ENCODE data around the gene TIA1.
A peak's percentile ranks its signal among the peaks of the same experiment; 100 is the strongest.
"Not testable (repeated sequence)": the region's sequence is repeated elsewhere in the genome, so short reads cannot be mapped to it uniquely, and the experiment has no call there.

Gene TIA1

DNA sequence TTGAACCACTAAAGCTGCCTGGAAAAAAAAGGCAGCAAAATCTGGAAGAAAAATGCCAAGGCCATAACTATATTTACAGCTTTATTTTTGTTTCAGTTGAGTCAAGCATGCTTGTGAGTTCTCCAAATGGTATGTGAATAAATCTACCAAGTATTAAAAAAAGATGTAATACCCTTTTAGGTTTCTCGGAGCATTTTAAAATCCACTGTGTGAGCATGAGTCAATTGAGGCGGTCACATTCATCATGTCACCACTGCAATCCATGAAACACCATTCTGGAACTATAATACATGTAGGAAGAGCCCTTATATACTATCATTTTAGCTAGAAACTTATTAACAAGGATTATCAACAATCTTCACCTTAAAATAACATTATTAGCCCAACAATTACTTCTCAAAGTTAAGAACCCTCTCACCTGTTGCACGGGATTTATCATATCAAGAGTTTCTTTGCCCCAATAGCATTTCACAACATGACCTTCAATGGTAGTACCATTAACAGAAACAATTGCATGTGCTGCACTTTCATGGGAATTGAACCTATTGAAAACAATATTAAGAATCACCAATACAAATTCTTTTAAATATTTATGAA is 33.4 kb downstream of the TIA1 start:
- DNase-seq (ENCODE audit: low spot score), result no peak

- DNase-seq (ENCODE audit: low spot score), result no peak
These were observed 34.1 kb downstream of the TIA1 start for GRCh38 chr2:70214365-70214764.

DNA sequence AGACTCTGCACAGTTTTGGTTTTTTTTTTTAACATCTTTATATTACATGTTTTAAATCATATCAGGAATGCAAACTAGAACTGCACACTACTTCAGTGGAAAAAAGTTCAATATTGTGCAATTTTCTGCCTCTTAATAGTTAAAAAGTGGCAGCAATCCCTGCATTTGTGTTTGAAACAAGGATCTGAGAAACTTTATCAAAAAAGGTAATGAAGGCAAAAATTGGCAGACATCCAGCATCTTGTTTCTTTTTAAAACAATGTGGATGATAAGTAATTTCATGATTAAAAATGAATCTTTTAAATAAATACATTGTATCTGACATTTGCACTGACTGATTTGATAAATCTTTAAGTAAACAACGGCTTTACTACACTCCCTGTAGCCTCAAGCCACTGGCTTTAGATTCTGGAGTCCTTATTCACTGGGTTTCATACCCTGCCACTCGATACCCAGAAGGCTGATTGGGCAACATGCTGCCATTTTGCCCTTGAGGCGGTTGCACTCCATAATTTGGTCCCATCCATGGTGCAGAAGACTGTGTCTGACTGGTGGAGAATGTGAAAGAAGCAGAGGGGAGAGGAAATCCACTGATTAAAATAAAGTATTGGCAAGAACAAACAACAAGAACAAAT is 36.0 kb downstream of the TIA1 start:
- no peak for DNase-seq (ENCODE audit: low spot score)

GRCh38 chr2:70211595-70211994 is 36.8 kb downstream of the TIA1 start:
- no peak for DNase-seq (ENCODE audit: low spot score)

- no peak for DNase-seq (ENCODE audit: low spot score)
These were observed 44.0 kb downstream of the TIA1 start for GRCh38 chr2:70204452-70204851.

DNA sequence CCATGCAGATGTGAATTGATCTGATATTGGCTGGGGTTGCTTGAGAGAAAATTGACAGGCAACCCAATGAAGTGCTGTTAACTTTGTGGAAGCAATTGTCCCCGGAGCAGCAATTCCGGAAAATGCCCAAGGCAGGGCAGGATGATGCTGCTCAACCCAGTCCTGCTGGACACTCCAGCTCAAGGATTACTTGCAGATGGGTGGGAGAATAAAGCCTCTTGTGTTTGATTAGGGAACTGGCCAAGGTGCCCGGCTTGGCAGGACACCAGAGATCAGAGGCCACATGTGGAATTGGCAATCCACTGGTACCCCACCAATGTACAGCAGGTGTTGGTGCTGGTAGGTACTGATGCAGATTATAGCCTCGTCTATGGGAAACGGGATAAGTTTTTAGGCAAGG is 45.3 kb downstream of the TIA1 start:
- DNase-seq (ENCODE audit: low spot score), result no peak

DNA sequence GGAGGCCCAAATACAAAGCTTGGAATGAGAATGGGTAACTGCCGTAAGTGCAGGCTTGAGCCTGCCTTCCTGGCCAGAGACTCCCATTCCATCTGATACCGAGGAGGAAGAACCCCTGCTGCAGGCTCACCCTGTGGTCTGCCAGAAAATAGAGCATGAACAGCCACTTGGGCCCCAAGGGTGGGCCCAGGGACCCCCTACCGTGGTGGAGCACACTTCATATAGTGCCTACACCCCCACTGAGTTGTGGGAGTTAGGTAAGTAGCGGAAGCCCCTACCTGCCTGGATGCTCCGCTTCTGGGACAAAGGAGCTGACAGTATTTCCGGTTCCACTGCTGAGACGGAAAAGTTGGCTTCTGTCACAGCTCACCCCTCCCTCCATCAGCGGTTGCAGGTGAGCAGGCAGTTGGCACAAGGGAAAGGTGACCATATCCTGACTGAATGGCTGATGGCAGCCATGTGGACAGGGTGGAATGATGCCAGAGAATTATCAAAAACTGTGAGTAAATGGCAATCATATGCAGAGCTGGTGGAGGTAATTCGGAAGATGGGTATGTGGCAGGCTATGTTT is 46.1 kb downstream of the TIA1 start:
- DNase-seq (ENCODE audit: low spot score), result no peak

DNA sequence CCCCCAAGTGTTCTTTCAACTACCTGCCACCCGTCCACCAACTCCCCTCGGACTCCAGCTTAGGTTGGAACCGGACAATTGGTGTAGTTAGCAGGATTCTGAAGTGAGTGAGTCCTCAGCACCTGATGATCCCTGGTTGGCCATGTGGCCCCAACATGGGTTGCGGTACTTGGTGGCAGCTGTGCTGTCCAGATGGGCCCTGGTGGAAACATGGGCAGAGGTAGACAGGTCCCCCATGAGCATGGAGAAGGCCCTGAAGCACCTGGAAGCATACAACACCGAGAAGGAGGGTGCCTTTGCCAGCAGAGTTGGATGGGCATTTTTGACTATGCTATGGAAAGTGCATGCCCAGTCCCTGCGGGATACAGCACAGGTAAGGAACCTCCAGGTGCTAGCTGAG is 46.6 kb downstream of the TIA1 start:
- DNase-seq (ENCODE audit: low spot score), result no peak

GRCh38 chr2:70201225-70201768 is 47.1 kb downstream of the TIA1 start:
- no peak for DNase-seq (ENCODE audit: low spot score)

DNA sequence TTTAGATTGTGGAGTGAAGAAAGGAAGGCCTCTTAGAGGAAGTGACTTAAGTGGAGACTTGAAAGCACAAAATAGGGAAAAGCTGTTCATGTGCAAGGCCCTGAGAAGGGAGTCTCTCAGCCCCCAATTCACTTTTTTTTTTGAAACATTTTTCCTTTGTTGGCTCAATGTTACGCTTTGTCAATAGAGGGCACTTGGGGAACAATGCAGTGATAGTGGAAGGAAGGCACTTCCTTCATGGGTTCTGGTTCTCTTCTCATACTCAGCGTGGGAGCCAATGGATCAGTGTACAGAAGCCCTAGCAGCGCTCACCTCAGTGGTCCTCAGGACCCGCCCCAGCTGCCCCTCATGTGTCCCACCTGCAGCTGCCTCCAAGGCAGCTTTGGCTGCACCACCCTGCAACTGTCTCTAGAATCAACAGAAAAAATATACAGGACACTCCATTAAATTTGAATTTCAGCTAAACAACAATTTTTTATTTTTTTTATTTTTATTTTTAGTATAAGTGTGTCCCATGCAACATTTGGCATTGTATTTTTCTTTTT is 49.0 kb downstream of the TIA1 start:
- DNase-seq (ENCODE audit: low spot score), result no peak

DNA sequence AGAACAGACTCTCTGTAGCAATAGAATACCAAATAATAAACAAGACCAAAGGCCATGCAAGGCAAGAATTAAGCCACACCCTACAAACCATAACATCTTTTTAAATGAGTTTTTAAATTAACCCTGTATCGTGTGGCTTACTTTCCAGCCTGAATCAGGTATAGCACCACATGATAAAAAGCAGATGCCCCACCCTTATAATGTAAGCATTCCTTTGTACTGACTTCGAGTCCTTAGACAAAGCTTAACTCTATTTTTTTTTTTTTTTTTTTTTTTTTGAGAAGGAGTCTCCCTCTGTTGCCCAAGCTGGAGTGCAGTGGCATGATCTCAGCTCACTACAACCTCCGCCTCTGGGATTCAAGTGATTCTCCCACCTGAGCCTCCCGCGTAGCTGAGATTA is 55.9 kb downstream of the TIA1 start:
- no peak for DNase-seq (ENCODE audit: low spot score)

- DNase-seq (ENCODE audit: low spot score), result no peak
These were observed 57.1 kb downstream of the TIA1 start for GRCh38 chr2:70191244-70191735.

- peak; percentile 93 for DNase-seq (ENCODE audit: low spot score)
These were observed 57.8 kb downstream of the TIA1 start, which contains the start of gene C2orf42 for GRCh38 chr2:70190418-70191243. Gene C2orf42 (minus strand): TSS chr2:70191019. CDS start chr2:70181985, 9,034 bp downstream.

DNA sequence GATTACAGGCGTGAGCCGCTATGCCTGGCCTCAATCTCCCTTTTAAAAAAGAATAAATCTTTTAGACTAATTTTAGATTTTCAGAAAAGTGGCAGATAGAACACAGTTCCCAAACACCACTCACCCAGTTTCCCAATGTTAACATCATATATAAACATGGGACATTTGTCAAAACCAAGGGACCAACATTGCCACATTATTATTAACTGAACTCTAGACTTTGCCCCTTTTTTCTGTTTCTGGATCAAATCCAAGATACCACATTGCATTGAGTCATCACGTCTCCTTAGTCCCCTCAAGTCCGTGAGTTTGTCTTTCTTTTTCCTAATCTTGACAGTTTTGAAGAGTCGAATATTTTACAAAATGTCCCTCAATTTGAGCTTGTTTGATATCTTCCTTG is 60.0 kb downstream of the TIA1 start:
- DNase-seq (ENCODE audit: low spot score), result peak; percentile 44

DNA sequence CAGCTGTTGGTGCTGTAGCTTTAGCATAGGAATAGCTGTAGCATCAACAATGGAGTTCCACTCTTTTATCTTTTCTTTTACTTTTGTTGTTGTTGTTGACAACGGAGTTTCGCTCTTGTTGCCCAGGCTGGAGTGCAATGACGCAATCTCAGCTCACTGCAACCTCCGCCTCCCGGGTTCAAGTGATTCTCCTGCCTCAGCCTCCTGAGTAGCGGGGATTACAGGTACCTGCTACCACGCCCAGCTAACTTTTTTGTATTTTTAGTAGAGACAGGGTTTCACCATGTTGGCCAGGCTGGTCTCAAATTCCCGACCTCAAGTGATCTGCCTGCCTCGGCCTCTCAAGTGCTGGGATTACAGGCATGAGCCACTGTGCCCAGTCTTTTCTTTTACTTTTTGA is 61.3 kb downstream of the TIA1 start:
- not testable (repeated sequence) for DNase-seq (ENCODE audit: low spot score)

DNA sequence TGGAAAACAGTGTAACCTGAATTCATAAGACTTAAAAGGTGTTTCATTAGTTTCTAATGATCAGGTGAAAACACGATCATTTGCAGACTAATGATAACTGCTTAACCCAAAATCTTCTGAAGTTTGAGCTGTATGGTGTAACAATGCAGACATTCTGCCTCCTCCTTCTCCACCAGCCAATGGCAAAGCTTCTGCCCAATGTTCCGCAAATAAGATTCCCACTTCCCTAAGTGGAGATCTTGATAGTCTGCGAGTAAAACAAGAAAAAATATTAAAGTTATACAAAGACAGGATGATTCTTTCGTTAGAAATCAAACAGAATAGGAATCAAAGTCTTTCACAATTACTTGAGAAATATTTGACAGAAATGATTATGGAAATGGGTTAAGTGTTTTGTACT is 65.7 kb downstream of the TIA1 start:
- no peak for DNase-seq (ENCODE audit: low spot score)

- no peak for DNase-seq (ENCODE audit: low spot score)
These were observed 67.0 kb downstream of the TIA1 start for GRCh38 chr2:70181363-70181956.

DNA sequence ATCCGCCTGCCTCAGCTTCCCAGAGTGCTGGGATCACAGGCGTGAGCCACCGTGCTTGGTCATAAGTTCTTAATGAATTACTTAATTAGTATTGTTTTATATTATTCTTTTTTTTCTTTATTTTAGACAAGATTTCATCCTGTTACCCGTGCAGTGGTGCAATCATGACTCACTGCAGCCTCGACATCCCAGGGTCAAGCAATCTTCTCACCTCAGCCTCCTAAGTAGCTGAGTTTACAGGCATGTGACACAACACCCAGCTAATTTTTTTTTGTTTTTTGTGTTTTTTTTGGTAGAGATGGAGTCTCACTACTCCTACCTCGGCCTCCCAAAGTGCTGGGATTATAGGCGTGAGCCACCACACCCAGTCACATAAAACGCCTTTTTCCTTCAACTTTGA is 74.9 kb downstream of the TIA1 start:
- no peak for DNase-seq (ENCODE audit: low spot score)

- not testable (repeated sequence) for DNase-seq (ENCODE audit: low spot score)
These were observed 78.7 kb downstream of the TIA1 start for GRCh38 chr2:70169654-70170245.

- no peak for DNase-seq (ENCODE audit: low spot score)
These were observed 87.3 kb downstream of the TIA1 start for GRCh38 chr2:70161069-70161534.

GRCh38 chr2:70160545-70160944 is 87.9 kb downstream of the TIA1 start:
- DNase-seq (ENCODE audit: low spot score), result no peak

Data from HuH-7 (cell line).